HG03196 (cell line): ENCODE results near the gene RSBN1L.
"Not testable (repeated sequence)": the region's sequence is repeated elsewhere in the genome, so short reads cannot be mapped to it uniquely, and the experiment has no call there.

Experiments used
- ATAC-seq: cut with Tn5 transposase; IDR thresholded peaks from one replicate; pipeline ENCODE4 v1.9.1; 2021; ENCODE audit not compliant: unreplicated experiment

Gene RSBN1L

GRCh38 chr7:77696057-77696642 lies at the start of gene RSBN1L:
Gene RSBN1L, plus strand, starts transcription at chr7:77696459. Its CDS starts 11 bp downstream, at chr7:77696470.
- peak; percentile 92 for ATAC-seq

GRCh38 chr7:77648742-77649338 lies 47.4 kb upstream of the RSBN1L start:
- no peak for ATAC-seq

DNA sequence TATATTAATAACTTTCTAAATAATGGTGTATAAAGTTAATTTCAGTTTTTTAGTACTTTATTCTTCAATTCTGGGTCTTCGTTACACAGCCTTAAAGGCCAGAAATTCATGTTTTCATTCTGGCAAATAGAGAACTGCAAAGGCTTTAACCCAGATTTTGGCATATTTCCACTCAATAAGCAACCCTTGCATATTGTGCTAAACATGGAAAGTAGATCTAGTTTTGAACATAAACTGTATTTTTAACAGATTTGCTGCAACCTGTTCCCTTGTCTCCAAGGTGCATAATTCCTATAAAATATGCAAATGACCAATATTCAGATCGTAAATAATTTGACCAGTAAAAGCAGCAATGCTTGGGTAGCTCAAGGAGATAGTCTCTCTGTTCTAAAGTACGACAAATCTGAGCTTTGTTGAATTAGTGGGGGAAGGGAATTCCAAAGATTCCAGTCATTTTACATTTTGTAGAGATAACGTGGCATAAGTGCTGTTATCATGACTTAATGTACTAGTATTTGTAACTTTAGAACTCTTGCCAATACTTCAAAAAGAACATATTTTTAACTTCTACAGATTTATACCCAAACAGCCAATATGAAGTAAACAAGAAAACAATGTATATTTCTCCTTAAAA lies 46.4 kb upstream of the RSBN1L start:
- ATAC-seq: no peak

GRCh38 chr7:77651575-77652162 lies 44.6 kb upstream of the RSBN1L start:
- ATAC-seq: no peak

GRCh38 chr7:77652826-77653225 lies 43.4 kb upstream of the RSBN1L start:
- ATAC-seq: not testable (repeated sequence)

GRCh38 chr7:77653572-77653971 lies 42.7 kb upstream of the RSBN1L start:
- ATAC-seq: no peak

GRCh38 chr7:77655356-77655755 lies 40.9 kb upstream of the RSBN1L start:
- no peak for ATAC-seq

GRCh38 chr7:77655836-77656455 lies 40.3 kb upstream of the RSBN1L start:
- ATAC-seq: no peak

DNA sequence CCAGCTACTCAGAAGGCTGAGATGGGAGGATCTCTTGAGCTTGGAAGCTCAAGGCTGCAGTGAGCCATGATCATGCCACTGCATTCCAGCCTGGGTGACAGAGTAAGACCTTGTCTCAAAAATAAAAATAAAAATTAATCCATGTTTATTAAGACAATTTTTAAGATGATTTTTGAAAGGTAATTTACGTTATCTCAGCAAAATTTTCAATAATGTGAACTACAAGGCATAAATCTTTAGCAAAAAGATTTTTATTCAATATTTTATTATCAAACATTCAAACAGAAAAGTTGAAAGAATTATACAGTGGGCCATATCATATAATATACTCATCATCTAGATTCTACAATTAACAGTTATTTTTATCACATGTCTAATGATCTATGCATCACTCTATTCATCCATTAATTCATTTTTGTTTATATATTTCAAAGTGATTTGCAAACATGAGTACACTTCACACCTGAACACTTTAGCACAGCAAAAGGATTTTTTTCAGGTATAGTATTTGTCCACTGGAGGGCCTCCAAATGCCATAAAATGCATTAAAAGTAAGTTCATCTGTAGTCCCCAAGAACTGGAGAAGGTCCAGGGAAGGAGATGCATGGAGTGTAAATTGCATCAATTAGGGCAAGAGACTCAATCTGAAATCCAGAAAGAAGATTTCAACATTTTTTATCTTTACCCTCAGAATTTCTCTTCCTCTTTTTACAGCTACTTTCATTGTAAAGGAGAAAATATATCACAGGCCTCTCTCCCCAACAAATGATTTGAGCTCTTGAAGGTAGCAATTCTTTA lies 38.6 kb upstream of the RSBN1L start:
- ATAC-seq: no peak

DNA sequence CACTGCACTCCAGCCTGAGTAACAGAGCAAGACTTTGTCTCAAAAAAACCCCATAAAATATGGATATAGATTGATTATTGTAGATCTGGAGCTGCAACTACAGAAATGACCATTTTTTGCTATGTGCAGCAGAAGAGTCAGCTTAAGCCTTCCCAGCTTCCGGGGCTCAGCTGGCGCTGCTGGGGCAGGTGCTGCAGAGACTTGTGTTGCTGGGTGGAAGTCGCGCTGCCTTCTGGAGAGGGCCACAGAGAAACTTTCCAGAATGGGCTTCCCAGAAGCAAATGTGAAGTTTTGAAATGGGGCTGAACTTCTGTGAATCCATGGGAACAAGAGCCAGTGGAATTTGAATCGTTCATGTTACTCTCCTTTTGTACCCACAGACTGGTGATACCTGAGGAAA lies 37.3 kb upstream of the RSBN1L start:
- ATAC-seq: no peak

GRCh38 chr7:77661816-77662215 lies 34.4 kb upstream of the RSBN1L start:
- no peak for ATAC-seq

DNA sequence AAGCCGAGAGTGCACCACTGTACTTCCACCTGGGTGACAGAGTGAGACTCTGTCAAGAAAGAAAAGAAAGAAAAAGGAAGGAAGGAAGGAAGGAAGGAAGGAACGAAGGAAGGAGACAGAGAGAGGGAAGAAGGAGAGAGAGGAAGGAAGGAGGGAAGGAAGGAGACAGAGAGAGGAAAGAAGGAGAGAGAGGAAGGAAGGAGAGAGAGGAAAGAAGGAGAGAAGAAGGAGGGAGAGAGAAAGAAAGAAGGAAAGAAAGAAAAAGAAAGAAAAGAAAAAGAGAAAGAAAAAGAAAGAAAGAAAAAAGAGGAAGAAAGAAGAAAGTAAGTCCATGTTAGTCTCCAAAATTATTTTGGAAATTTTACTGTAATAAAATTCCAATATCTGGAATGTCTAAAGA lies 33.4 kb upstream of the RSBN1L start:
- no peak for ATAC-seq

GRCh38 chr7:77664715-77665114 lies 31.5 kb upstream of the RSBN1L start:
- no peak for ATAC-seq

DNA sequence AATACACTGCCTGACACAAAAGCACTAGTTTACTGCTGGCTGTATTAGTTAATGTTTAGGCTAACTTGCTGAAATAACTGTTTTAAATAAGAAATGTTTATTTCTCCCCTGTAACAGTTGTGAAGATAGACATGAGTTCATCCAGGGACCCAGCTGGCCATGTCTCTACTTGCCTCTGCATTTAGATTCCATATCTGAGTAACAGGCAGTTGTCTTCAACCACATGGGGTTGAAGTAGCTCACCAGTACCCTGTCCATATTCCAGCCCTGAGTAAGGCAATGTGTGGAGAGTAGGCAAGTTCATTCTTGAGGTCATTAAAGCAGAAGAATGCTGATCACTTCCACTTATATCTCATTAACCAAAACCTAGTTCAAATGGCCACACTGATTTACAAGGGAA lies 31.1 kb upstream of the RSBN1L start:
- no peak for ATAC-seq

DNA sequence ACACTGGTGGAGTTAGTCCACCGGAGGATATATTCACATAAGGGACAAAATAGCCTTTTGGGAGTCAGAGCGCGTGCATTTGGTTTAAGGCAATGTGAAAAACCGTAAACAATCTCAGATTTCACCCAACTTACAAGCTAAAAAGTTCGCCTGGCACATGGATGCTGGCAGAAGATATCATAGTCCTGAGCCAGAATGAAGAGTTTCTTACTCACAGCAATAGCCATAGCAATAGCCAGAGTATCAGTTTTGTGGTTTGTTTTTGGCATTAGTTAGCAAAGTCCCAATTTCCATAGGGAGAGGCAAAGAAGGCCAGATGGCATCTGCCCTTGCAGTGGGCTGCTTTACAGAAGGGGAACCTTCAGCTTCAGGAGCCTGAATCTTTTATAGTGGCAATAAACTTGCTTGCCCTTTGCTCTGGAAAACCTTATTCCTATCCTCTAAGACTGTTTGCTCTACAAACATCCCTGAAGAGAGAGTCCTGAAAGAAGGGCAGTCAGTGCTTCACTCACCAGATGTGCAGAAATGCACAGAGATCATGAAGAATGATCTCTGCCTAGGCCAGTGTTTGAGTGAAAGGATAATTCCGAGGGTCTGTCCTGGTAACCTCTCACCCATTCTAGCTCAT lies 28.7 kb upstream of the RSBN1L start:
- ATAC-seq: no peak

DNA sequence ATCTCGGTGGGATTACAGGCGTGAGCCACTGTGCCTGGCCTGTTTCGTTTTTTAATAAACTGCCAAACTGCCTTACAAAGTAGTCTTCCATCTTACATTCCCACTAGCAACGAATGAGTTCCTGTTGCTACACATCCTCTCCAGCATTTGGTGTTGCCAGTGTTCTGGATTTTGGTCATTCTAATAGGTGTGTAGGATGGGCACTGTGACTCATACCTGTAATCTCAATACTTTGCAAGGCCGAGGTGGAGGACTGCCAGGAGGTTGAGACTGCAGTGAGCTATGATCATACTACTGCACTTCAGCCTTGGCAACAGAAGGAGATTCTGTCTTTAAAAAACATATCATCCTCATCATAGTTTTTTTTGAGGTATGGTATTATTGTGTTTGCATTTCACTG lies 21.4 kb upstream of the RSBN1L start:
- ATAC-seq: peak; percentile 63

DNA sequence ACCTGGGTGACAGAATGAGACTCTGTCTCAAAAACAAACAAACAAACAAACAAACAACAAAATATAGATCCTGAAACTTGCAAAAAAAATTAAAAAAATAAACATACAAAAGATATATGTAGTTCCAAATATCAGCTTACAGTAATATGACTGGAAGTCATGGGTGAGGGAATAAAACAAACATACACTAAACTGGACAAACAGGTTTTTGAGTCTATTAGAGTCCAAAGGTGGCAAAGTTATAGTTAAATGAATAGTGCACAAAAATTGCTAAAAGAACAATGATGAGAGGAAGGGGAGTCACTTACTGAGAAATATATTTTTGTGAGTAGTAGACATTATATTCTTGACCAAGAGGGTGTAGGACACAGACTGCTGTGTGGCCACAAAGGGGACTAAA lies 16.7 kb upstream of the RSBN1L start:
- ATAC-seq: no peak

DNA sequence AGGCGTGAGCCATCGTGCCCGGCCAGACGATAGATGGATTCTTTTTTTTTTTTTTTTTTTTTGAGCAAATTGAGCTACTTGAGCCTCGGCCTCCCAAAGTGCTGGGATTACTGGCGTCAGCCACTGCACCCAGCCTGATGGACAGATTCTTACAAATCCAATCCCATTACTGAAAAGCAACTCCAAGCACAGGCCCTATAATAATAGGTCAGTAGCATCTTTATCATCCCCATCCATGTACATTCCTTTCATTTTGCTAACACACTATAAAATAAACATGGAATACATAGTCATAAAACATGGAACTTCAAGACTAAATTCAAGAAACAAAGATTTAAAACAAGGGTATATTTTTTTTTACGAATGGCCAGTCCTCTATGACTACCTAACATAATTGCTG lies 16.0 kb upstream of the RSBN1L start:
- no peak for ATAC-seq

- ATAC-seq: no peak
Observed at GRCh38 chr7:77684030-77684429, 12.2 kb upstream of the RSBN1L start.

DNA sequence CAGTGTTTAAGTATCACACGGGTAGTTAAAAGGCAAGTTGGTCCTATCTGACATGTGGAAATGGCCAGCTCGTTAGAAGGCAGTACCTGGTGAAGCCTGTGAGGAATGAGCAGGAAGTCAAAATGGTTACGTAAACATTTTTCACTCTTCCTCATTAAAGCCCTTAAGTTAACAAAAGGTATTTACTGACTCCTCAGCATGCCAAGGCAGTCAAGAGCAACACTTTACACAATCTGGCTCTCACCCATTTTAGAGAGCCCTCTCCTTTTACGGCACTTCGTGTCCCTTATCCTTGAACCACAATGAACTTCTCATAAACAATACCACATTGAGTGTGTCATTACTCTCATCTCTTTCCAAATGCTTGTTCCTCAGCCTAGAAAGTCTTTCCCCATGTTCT lies 11.0 kb upstream of the RSBN1L start:
- no peak for ATAC-seq
